Urothelium cell line (cell line): ENCODE data around the gene ATXN1.

Source experiments
- DNase-seq: peaks from one replicate; pipeline ENCODE4 v3.0.0; 2011; ENCODE audit warnings: low spot score, mixed read lengths
- FAIRE-seq: peaks from 2 replicates; lab custom pipeline; 2011; peaks lifted over from hg19 to GRCh38; lab: Jason Lieb, UNC

Gene ATXN1

DNA sequence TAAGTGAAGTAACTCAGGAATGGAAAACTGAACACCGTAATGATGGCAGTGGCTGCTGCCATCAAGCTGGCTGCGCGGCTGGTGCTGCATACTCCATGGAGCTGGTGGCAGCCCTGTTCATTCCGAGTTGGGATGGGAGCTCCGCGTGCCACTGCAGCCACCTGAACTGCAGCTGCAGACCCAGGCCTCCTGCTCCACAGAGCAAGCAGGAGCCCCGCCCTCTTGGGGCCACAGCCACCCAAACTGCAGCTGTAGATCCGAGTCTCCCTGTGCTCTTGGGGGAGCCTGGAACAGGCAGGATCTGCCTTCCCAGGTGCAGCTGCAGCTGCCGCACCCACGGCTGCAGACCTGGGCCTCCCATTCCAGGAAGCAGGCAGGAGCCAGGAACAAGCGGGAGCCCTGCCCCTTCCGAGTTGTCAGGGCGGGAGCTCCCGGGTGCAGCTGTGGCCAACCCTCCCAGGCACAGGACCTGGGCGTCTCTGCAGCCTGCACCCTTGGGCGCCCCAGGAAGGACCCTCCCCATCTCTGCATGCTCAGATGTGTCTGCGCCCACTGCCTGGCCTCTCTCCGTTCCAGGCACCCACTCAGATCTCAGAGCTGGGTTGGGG is 402.6 kb downstream of the ATXN1 start:
- FAIRE-seq (no peak), DNase-seq (no peak)

DNA sequence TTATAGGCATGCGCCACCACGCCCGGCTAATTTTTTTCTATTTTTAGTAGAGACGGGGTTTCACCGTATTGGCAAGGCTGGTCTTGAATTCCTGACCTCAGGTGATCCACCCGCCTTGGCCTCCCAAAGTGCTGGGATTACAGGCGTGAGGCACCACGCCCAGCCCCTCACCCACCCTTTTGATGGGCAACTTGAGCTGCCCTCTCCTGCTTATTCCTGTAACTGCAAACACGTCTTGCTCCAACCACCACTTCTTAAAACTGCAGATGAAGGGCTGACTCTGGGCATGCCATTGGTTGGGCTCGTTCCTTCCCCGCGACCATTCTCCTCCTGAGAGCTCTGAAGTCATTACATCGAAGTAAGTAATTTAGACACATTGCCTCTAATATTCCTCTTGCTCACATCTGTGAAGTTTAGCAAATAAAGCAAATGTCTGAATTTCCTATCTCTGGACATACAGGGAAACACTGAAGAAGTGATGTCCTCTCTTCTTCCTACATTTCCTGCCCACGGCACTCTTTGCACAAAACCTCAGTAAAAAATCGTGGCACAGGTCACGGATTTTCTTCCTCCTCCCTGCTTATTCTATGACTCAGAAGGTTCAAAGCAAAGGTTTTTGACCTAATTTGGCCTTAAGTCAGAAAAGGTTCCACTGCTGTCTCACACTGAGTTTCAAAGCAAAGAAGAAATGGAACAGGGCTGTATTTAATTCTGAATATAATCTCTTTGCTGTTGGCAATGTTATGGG is 405.4 kb downstream of the ATXN1 start:
- FAIRE-seq = no peak
- peak; percentile 54 for DNase-seq

DNA sequence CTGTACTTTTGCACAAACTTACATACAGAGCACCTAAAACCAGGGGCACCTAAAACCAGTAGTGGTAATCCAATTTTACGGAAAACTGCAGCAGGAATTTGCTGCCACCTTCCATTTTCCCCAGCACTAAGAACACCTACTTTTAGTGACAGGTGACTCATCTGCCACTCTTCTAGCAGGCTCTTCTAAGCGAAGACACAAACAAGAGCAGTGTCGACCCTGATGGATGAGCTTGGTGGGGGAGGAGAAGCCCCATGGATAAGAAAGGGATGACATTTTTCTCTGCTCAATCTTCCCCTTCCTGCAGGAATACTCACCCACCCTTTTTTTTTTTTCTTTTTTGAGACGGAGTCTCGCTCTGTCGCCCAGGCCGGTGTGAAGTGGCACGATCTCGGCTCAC is 406.0 kb downstream of the ATXN1 start:
- FAIRE-seq = no peak
- no peak for DNase-seq

DNA sequence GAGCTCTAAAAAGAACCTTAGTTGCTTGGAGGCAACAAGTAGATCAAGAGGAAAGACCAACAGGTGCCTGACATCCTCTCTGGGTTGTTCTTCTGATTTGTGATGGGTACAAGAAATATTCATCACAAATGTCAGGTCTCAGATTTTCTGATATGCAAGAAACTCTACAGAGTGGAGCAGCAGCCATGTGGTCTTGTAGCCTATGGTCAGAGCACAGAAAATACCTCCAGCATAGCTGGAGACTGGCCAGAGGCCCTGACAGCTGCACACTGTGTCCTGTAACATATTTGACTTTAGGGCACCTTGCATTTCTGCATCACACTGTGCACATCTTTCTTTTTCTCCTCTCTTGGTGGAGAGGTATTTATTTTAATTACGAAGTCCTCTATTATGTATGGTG is 406.6 kb downstream of the ATXN1 start:
- no peak for DNase-seq
- FAIRE-seq = no peak

DNA sequence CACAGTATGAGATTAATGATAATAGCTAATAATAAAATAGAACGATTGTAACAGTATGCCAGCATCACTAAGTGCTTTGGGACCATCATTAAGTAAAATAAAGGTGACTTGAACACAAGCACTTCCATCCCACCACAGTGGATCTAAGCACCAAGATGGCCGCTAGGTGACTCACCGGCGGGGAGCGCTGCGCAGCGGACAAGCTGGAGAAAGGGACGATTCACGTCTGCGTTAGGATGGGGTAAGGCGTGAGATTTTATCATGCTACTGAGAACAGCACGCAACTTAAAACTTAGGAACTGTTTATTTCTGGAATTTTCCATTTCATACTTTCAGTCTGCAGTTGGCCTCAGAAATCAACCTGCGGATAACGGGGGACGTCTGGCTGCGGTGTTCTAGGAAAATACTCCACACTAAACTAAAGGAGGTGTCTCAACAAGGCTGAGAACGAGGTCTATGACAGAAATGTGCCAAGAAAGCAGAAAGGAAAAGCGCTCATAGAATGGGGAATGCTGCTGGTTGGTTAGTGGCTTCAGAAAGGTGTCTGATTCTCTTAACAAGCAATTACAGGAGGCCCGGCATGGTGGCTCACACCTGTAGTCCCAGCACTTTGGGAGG is 408.3 kb downstream of the ATXN1 start:
- no peak for FAIRE-seq

DNA sequence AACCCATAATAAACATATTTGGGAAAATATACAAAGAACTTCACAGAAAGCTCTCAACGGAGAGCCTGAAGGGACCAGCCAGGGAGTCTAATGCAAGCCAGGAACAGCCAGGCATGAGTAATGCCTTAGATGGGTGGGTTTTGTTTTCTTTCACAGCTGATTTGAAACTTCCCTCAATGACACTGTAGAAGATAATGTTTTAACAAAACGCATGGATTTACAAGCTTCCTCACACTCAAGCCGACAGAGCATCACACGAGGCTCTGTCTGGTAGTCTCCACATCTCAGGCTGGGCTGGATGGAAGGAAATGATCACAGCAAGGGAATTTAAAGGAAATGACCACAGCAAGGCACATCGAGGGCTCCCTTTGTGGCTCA is 409.0 kb downstream of the ATXN1 start:
- FAIRE-seq (no peak), DNase-seq (no peak)

More for the DNA sequence above, 408.3 kb downstream of the ATXN1 start:
- no peak for DNase-seq

DNA sequence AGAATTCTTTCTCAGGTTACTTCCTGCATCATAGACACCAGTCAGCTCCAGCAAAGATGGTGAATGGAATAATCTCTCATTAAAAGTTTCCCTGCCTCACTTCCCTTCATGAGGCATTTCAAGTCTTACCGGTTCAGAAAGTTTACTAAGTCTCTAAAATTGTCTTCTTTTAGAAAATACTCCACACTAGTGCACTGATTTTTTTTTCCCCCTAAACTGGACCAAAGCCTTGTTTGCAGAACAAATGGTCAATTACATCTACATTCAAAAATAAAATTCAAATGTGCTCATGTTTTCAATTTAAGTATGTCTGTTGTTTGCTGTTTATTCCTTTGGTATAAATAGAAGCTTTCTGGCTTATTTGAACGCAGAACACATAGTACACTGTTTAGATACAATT is 411.7 kb downstream of the ATXN1 start:
- FAIRE-seq = no peak
- no peak for DNase-seq

DNA sequence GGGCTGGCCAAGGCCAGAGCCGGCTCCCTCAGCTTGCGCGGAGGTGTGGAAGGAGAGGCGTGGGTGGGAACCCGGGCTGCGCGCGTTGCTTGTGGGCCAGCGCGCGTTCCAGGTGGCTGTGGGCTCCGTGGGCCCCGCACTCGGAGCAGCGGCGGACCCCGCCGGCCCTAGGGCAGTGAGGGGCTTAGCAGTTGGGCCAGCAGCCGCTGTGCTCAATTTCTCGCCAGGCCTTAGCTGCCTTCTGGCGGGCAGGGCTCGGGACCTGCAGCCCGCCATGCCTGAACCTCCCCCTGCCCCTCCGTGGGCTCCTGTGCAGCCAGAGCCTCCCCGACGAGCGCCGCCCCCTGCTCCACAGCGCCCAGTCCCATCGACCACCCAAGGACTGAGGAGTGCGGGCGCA is 414.4 kb downstream of the ATXN1 start:
- DNase-seq = no peak
- FAIRE-seq = no peak

DNA sequence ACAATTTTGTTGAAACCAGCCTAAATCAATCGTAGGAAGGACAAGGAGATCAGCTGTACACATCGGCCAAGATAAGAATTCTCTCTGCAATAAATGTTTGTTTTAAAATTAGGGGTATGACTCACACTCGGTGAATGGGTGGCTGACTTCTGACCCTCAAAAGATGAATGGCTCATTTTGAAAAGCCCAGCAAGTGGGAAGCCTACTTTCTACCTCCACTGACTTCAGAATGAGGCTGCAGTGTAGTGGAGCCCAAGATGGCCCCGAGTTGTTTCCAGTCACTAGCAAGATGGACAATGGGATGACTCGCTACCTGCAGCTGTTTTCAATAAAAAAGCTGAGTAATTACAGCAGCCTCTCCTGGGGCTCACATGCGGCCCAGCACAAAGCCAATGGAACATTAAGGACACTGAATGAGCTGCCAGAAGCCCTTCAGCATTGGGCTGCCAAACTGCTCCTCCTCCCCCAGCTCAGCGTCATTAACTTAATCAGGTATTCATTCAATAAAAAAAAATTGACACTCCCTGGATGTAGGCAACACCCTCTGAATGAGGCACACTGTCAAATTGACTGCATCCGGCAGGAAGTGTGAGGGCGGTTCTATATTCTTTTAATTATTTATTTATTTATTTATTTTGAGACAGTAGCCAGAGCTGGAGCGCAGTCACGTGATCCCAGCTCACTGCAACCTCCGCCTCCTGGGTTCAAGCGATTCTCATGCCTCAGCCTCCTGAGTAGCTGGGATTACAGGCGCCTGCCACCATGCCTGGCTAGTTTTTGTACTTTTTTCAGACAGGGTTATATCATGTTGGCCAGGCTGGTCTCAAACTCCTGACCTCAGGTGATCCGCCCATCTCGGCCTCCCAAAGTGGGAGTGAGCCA is 415.6 kb downstream of the ATXN1 start:
- peak; percentile 52 for DNase-seq
- no peak for FAIRE-seq

DNA sequence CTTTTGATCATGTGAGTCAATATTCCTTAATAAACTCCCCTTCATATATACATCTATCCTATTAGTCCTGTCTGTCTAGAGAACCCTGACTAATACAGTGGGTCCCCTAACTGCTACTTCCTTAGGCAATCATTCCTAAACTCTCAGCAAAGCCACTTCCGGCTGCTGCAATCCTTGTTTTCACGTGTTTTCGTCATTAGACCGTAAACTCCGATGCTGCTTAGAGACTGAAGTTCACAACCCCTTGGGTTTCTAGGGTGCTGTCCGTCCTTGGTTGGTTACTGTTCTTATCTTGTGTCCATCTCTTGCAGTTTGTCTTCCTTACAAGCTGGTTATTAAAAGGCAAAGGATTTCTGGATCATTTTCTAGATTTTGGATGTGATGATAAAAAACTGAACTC is 416.5 kb downstream of the ATXN1 start:
- no peak for FAIRE-seq
- DNase-seq = no peak

DNA sequence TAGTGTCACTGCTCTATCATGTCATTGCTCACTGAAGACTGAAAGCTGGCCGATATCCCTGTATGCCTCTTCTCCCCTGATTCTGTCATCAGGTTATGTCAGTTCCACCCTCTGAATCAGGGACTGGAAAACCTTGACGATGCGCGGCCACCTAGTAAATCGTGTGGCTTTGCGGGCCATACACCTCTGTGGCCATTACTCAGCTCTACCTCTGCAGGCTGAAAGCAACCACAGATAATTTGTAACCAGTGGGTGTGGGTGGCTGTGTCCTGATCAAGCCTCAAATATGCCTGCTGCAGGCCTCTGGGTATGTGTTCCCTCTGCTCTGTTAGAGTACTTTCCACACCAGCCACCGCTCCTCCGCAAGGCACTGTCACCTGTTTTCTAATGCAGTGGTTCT is 417.7 kb downstream of the ATXN1 start:
- no peak for DNase-seq
- no peak for FAIRE-seq

DNA sequence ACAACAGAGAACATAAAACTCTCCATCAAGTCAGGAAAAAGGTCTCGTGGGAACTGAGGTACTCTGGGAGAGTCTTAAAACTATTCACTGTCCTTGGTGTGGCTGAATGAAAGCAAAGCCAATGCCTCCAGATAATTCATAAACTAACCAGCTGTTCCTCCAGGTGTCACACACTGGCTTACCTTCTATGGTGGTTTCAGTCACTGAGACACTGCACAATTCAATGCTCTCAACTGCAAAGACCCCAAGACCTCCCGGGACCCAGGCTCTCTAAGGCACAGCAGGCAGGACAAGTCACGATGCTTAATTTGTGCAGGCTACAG is 422.0 kb downstream of the ATXN1 start:
- DNase-seq = no peak

DNA sequence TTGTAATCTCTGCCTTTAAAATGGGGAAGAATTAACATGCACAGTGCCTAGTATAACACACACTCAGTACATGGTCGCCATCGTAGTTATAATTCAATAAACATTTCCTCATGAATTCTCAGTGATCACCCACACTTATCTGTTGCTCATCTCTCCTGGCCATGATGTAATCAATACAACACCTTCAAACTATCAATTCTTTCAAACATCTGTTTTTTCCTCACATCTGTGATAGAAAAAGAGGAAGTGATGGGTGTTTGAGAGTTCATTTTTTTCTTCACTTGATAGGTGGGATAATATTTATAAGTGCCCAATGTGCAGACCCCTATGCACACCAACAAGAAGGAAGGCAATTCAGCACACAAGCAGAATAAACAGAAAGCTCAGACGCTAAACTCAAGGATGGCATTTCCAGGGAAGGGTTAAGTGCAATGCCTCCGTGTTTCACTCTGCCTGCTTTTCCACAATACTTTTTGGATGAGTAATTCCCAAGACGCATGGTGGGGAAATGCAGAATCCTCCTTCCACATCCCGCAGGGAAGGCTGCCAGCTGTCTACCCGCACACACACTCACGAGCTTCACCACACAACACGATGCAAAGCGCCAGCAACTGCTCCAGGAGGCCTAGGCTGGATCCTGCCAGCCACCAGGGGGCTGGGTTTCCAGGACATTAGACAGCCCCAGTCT is 422.5 kb downstream of the ATXN1 start:
- FAIRE-seq (no peak), DNase-seq (peak; percentile 88)

More for the DNA sequence above, 422.0 kb downstream of the ATXN1 start:
- no peak for FAIRE-seq

DNA sequence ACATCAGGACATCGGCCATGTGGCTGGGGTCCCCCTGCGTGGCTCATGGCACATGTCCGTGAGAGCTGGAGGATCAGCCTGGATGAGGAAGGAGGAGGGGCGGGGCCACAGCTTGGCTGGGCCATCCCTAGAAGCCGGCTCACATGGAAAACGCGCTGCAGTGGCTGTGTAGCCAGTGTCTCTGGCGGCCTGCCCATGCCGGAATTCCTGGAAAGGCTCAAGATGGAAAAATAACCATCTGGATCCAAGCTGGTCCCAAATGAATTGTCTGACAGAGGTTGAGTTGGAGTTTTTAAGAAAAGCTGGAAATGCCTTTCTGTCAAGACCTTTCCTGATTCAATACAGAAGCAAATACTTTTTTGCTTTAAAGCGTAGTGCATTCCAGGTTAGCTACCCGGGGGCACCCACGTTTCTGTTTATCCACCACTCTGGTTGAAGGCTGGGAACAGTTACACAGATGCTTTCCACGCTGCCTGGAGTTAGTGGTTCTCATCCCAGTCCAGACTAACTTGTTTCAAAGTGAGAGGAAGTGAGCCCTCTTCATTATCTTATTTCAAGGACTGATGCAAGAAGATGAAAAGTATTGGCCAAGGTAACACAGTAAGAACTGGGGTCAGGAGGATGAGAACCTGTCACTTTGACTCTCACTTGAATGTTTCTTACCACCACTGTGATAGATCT is 423.8 kb downstream of the ATXN1 start:
- peak; percentile 61 for DNase-seq

DNA sequence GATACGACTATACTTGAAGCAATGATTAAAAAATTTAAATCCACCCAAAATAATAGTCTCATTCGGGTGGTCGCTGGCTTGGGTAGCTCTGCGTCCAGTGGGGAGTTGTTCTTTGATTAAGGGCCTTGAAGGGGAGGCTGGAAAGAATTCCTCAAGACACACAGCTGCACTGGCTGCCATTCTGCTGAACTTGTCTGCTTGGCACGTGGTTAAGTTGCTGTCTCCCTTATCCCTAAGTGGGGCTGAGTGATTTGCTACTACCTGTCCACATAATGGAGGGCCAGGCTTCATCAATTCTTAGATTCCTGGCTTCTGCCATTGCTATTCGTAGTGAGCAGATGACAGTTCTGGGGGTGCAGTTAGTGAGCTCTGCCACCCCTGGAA is 424.4 kb downstream of the ATXN1 start:
- no peak for DNase-seq

More for the DNA sequence above, 423.8 kb downstream of the ATXN1 start:
- no peak for FAIRE-seq

DNA sequence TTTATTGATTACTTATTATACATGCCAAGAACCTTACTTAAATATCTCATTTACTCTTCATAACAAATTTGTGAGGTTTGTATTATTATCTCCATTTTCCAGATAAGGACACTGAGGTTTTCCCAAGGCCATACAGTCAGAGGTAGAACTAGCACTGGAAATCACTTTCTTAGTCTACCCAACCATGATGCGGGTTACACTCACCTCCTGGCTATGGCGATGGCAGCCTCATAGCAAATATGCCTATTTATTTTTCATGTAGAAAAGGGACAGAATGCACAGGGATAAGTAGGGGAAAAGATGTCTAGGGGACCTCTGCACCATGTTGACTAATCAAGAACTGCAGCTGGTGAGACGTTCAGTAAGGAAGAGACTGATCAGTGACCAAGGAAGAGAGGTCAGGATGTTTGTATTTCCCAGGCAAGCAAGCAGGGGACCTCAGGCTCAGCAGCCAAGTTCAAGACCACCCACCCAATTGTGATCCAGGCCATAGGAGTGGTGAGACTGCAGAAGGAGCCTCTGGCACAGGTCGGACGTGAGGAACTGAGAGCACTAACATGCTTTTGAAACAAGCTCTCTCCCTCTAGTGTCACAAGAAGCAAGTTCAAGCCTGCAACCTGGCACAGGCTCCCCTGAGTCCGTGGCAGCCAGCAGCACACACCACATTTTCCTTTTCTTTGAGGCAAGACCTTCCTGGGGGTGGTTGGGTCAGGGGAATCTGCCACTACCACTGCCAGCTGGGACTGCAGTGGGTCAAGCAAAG is 425.0 kb downstream of the ATXN1 start:
- FAIRE-seq (no peak), DNase-seq (no peak)

More for the DNA sequence above, 424.4 kb downstream of the ATXN1 start:
- no peak for FAIRE-seq

DNA sequence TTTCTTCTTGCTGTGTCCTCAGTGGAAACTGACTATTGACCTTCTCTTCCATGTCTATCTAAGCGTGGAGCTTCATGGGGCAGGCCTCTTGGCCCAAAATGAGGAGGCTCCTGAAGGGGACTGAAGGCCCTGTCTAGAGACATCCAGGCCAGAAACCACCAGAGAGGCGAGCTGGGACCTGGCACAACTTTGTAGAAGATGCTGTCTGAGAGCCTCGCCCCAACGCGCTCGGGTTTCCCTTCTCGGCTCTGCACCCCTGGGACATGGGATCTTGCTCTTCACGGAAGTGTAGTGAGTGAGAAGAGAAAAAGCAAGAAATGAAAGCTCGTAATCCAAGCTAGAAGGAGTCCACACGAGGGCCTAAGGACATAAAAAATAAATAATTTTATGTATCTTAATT is 426.1 kb downstream of the ATXN1 start:
- no peak for FAIRE-seq
- no peak for DNase-seq

DNA sequence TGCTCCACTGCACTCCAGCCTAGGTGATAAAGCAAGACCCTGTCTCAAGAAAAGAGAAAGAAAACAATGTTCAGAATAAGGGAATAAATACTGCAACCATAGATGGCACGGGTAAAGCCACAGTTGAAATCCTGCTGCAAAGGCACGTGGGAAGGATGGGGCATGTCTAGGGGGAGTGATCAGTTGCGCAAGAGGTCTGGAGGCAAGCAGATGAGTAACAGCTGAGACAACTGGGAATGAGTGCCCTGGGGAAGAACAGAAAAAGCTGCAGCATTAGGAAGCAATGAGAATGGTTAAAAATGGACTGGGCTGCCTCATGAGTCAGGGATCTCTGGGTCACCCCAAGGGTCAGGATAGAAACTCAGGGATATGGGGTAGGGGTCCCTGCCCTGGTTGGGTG is 426.6 kb downstream of the ATXN1 start:
- peak; percentile 53 for DNase-seq
- FAIRE-seq = no peak

DNA sequence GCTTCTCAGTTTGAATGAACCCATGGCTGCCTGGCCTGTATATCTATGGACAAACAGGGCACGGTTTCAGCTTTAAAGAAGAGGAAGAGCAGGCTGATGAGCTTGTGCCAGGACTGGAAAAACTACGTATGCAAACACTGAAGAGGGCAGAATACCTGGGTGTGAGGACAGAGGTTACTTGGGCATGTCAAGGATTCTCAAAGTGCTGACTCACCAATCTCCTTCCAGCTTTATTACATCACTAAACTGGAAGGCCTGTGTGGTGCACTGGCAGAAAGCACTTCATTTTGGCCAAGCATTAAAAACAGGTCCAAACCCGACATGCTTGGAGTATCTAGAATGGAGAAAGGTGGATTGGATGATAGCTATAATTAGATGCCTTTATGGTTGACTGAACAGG is 427.7 kb downstream of the ATXN1 start:
- DNase-seq = peak; percentile 52
- no peak for FAIRE-seq

DNA sequence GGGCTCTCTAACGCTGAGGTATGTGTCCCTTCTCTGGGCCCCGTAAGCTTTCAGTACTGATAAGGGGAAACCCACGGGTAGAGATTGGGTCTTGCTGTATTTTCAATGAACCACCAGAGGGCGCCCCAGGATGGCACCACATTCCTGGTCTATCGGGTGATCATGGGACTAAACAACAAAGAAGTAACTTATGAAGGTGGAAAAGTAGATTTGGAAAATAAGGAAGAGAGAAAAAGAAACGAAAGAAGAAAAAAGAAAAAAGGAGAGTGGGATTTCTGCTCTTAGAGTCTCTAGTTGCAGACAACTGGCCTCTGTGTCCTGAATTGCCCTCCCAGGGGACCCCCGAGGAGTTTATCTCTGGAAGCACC is 429.1 kb downstream of the ATXN1 start:
- DNase-seq = peak; percentile 68
- no peak for FAIRE-seq
